ENCODE data around the gene CLEC12A. TPM values are rescaled to one million over a fixed set of nuclear protein-coding genes. Genes with fewer than 3 reads are reported as not detected.

The CLEC12A gene
- total RNA-seq, 2 donors from 2014 or later: 0.59 to 0.72 TPM

GRCh38 chr12:9941838-9942237 is 29.4 kb upstream of the CLEC12A start:
- no peak overlapping the region for H3K27ac ChIP-seq
- no peak for TF ChIP-seq CTCF (IDR thresholded peaks at IDR 0.05)
- intact Hi-C loops (cut with DNase I): no loop called here
- no peak for DNase-seq
- no peaks in the 10 kb centered on the region for H3K36me3 ChIP-seq
- H3K9me3 ChIP-seq: no peaks in the 10 kb centered on the region
- H3K27me3 ChIP-seq: no peaks in the 10 kb centered on the region
- no peak overlapping the region for H3K4me3 ChIP-seq
- H3K9ac ChIP-seq (ENCODE audit: low read depth in 2 of 2, low read length in 2 of 2): no peak overlapping the region
- no peaks in the 10 kb centered on the region for H3K4me1 ChIP-seq

- no peaks in the 10 kb centered on the region for H3K27me3 ChIP-seq
- no peaks in the 10 kb centered on the region for H3K36me3 ChIP-seq
- intact Hi-C loops (cut with DNase I): no loop called here
- H3K4me1 ChIP-seq: no peaks in the 10 kb centered on the region
- H3K9me3 ChIP-seq: no peaks in the 10 kb centered on the region
- H3K9ac ChIP-seq (ENCODE audit: low read depth in 2 of 2, low read length in 2 of 2): no peak overlapping the region
- no peak for DNase-seq
- TF ChIP-seq CTCF (IDR thresholded peaks at IDR 0.05): no peak
- no peak overlapping the region for H3K27ac ChIP-seq
- H3K4me3 ChIP-seq: no peak overlapping the region
These were observed 28.0 kb upstream of the CLEC12A start for GRCh38 chr12:9943240-9943639.

- intact Hi-C loops (cut with DNase I): no loop called here
- Histone ChIP-seq H3K4me1 (no peaks in the 10 kb centered on the region), H3K9me3 (no peaks in the 10 kb centered on the region), H3K27me3 (no peaks in the 10 kb centered on the region), H3K4me3 (no peak overlapping the region), H3K36me3 (no peaks in the 10 kb centered on the region), H3K27ac (no peak overlapping the region), H3K9ac (ENCODE audit: low read depth in 2 of 2, low read length in 2 of 2) (no peak overlapping the region)
- DNase-seq: no peak
- TF ChIP-seq CTCF (IDR thresholded peaks at IDR 0.05): no peak
These were observed 26.8 kb upstream of the CLEC12A start for GRCh38 chr12:9944391-9944790.

GRCh38 chr12:9947674-9948073 is 23.5 kb upstream of the CLEC12A start:
- Histone ChIP-seq H3K9ac (ENCODE audit: low read depth in 2 of 2, low read length in 2 of 2) (no peak overlapping the region), H3K27me3 (no peaks in the 10 kb centered on the region), H3K4me3 (no peak overlapping the region), H3K4me1 (no peaks in the 10 kb centered on the region), H3K9me3 (no peaks in the 10 kb centered on the region), H3K36me3 (no peaks in the 10 kb centered on the region), H3K27ac (no peak overlapping the region)
- intact Hi-C loops (cut with DNase I): no loop called here
- TF ChIP-seq CTCF (IDR thresholded peaks at IDR 0.05): no peak
- no peak for DNase-seq

GRCh38 chr12:9948606-9949296 is 22.5 kb upstream of the CLEC12A start:
- no peaks in the 10 kb centered on the region for H3K36me3 ChIP-seq
- no peak for DNase-seq
- no peak overlapping the region for H3K4me3 ChIP-seq
- TF ChIP-seq CTCF (IDR thresholded peaks at IDR 0.05): no peak
- H3K27me3 ChIP-seq: no peaks in the 10 kb centered on the region
- no peak overlapping the region for H3K9ac ChIP-seq (ENCODE audit: low read depth in 2 of 2, low read length in 2 of 2)
- H3K27ac ChIP-seq: no peak overlapping the region
- intact Hi-C loops (cut with DNase I): no loop called here
- H3K4me1 ChIP-seq: no peaks in the 10 kb centered on the region
- no peaks in the 10 kb centered on the region for H3K9me3 ChIP-seq

Measured in colonic mucosa (tissue), 4 donors.